Thyroid gland (tissue), 4 donors: ENCODE measurements around the gene ARHGEF28.

ENCODE experiments used
- POLR2A ChIP-seq, 2 donors: fragments of 450-650 bp; IDR thresholded peaks; one replicate each; pipeline ENCODE4 v1.6.1; 2017; ENCODE audit warnings: antibody characterized with exemption in 2 of 2, mild to moderate bottlenecking in 2 of 2, moderate library complexity in 1 of 2
- TF ChIP-seq, protein P1 (sequence below), 6 experiments: fragments of 200-600 bp in 3 of 6; fragments of 450-650 bp in 3 of 6; sonication (generic) in 3 of 6; IDR thresholded peaks; one replicate each; pipeline ENCODE4 v1.5.1; 2016 to 2019; ENCODE audit warnings: antibody characterized with exemption in 6 of 6, mild to moderate bottlenecking in 2 of 6, inconsistent platforms in 1 of 6, moderate library complexity in 1 of 6

DNA sequence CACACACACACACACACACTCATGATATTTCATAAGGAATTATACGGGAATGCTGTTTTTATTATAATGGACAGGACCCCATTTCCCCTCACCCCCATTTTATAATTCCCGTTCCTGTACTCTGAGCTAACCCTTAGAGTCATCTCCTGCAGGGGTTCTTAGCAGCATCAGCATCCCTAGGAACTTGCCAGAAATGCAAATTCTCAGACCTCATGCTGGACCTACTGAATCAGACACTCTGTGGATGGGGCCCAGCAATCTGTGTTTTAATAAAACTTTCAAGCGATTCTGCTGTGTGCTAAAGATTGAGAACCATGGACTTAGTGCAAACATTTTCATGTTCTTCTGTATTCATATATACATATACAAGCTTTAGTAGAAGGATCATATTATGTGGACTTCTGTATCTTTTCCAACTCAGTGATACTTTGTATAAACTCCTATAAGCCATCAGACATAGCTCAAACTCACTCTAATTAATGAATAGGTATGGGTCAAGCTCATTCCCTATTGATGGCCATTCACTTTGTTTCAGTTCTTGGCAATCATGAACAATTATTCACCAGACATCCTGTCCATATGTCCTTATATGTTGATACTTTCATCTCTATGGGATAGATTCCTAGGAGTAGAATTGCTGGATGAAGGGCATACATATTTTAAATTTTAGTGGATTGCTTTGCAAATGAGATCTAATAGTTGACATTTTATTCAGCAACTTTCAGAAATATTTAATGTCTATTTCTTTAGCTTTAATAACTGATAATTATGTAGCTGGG is 65.5 kb downstream of the ARHGEF28 start:
- TF ChIP-seq, protein P1, sequence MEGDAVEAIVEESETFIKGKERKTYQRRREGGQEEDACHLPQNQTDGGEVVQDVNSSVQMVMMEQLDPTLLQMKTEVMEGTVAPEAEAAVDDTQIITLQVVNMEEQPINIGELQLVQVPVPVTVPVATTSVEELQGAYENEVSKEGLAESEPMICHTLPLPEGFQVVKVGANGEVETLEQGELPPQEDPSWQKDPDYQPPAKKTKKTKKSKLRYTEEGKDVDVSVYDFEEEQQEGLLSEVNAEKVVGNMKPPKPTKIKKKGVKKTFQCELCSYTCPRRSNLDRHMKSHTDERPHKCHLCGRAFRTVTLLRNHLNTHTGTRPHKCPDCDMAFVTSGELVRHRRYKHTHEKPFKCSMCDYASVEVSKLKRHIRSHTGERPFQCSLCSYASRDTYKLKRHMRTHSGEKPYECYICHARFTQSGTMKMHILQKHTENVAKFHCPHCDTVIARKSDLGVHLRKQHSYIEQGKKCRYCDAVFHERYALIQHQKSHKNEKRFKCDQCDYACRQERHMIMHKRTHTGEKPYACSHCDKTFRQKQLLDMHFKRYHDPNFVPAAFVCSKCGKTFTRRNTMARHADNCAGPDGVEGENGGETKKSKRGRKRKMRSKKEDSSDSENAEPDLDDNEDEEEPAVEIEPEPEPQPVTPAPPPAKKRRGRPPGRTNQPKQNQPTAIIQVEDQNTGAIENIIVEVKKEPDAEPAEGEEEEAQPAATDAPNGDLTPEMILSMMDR (IDR thresholded peaks at IDR 0.05) = no peak
- no peak for TF ChIP-seq POLR2A (IDR thresholded peaks at IDR 0.05)
